GF-D8 (cell line): ENCODE data around the gene GPC6.

ENCODE experiments used
- DNase-seq: peaks from one replicate; lab custom pipeline; 2025; lab: John Stamatoyannopoulos, UW

The GPC6 gene

DNA sequence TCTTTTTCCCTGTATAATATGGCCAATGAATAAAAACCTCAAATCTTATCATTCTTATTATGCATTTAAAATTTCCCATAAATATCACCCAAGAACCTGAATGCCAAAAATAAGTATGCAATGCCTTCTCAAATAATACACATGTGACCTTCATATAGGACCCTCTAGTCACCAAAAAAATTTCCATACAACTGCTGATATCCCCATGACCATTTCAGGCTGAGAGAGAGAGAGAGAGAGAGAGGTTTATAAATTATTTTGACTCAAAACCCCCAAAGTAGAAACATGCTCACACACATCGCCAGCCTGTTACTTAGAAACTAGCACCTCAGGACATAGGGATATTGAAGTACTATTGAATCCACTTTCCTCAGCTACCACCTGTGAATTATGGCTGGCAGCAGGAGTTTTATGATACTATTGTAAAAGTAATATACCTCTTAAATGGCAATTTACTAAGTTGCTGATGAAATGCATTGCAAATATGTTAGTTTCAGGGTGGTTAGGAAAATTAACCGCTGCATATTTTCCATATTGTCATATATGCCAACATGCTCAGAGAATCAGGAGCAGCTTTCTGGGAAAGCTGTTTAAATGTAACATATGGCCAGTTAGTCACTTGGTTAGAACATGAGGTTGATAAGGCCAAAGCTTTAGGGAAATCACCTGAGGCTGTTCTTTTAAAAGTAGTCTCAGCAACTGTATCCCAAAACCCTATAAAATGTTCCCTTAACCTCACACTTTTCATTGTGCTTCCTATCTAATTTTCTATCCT, 1022.0 kb downstream of the GPC6 start:
- no peak for DNase-seq

- no peak for DNase-seq
These were observed 1022.9 kb downstream of the GPC6 start for GRCh38 chr13:94249512-94249911.

GRCh38 chr13:94251831-94252608, 1025.4 kb downstream of the GPC6 start:
- no peak for DNase-seq

DNA sequence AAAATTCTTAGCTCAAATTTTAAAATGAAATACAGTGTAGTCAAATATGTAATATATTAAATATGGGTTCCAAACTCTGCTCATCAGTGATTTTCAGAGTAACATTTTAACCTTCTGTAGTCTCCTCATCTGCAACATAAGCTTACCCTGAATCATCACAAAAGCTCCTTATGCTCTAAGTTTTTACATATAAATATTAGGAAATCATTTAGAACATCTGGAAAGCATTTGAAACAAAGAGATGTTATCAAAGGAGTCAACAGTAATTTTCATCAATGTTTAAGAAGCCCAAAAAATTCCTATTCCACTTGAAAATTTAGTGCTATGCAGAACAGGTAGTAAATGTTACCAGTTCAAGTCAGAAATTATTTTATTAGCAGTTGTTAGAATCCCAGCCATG, 1028.1 kb downstream of the GPC6 start:
- no peak for DNase-seq

DNA sequence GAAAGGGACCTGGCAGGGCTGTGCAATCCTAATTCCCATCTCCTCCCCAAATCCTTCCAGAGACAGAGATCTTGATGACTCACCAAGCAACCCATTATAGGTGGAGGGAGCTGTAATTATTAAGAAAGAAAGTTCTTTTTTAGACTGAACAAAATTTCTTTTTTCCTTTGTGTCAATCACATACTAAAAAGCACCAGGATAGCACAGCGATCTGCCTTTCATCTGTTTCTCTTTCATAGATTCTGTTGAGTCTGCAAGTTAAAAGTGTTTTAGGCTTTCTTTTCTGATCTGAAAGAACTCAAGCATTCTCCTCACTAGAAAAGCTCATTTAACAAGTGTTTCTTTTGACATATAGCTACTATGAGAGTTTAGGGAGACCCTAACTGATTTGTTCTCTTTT, 1030.1 kb downstream of the GPC6 start:
- no peak for DNase-seq

- no peak for DNase-seq
These were observed 1033.4 kb downstream of the GPC6 start for GRCh38 chr13:94259984-94260383.

- no peak for DNase-seq
These were observed 1034.6 kb downstream of the GPC6 start for GRCh38 chr13:94261163-94261562.

DNA sequence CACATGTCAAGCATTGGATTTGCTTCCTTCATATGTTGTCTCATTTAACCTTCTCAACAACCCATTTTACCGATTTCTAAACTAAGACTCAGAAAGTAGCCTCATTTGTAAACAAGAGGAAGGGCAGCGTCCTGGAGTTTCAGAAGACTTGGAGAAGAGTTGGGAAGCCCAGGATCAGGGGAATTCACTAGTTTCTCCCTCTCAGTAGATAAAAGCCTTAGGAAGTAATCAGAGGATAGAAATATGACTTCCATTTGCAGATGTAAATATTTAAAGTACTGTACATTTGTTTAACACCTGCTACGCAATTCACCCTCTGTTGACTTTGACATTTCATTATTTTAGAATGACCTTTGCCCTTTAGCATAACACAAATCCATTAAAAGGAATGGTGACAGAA, 1036.4 kb downstream of the GPC6 start:
- DNase-seq: no peak

DNA sequence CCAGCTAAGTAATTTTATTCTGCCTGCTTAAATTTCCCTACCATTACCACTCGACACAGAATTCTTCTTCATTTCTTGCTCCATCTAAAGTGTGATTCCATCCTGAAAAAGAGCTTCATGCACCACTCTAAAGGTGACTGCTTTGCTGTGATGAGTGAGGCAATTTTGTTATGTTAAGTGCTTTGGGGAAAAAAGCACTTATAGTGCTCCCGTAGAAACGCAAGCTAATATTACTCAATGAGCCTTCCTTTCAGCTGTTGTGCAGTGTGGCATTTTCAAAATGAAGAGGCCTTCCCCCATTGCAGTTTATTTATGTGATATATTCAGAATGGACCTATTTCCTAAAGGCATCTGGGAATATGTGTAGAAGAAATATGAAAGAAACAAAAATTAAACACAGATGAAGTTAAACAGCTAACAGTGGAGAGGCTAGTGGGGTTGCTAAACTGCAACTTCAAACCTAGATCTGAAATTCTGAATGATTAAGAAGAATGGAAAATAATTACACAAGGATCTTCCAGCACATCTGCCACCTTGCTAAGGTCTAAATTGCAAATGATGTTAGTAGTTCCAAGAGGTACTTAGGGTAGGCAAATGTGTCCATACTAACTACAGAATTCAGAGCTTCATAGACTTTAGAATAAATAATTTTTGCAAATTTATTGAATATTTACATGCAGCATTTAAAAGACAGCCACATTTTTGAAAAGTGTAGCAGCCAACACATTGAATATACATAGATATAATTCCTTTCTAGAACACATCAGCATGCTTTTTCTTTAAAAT, 1041.2 kb downstream of the GPC6 start:
- DNase-seq: no peak

GRCh38 chr13:94268661-94269060, 1042.1 kb downstream of the GPC6 start:
- no peak for DNase-seq

GRCh38 chr13:94269557-94269956, 1043.0 kb downstream of the GPC6 start:
- DNase-seq: no peak

- no peak for DNase-seq
These were observed 1043.9 kb downstream of the GPC6 start for GRCh38 chr13:94270556-94270955.

- DNase-seq: no peak
These were observed 1045.4 kb downstream of the GPC6 start for GRCh38 chr13:94272038-94272437.

GRCh38 chr13:94280349-94280748, 1053.7 kb downstream of the GPC6 start:
- DNase-seq: no peak

DNA sequence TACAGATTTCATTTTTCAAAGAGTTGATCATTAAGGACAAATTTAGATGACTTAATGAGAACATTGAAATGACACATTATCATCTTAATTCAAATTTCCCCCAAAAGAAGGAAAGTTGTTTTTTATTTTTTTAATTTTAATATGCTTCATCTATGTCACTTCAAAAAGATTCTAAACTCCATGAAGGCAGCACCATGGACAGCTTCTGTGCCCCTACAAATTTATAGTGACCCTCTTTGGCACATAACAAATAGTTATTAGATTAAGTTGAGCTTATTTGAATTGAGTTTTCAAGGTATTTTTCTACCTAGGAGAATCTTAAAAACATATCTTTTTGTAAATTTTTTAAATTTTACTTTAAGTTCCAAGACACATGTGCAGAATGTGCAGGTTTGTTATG, 1054.2 kb downstream of the GPC6 start:
- no peak for DNase-seq

DNA sequence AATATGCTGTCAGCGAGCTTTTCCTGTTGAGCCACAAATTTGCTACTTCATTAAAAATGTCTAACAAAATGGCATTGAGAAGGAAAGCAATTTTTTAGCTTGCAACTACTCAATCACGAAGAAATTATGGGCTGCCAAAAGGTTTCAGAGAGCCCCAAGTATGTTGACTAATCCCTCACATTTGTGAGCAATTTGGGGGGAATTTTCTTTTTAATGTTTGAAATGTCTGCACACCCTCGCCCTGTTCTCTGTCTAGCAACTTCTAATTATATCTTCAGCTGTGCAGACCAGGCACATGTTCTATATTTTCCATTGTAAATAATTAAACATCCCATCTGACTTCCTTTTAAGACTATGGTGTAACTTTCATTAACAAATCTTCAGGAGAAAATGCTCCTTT, 1060.0 kb downstream of the GPC6 start:
- DNase-seq: no peak

- DNase-seq: no peak
These were observed 1065.2 kb downstream of the GPC6 start for GRCh38 chr13:94291631-94292322.

GRCh38 chr13:94292323-94292640, 1065.7 kb downstream of the GPC6 start:
- DNase-seq: no peak

DNA sequence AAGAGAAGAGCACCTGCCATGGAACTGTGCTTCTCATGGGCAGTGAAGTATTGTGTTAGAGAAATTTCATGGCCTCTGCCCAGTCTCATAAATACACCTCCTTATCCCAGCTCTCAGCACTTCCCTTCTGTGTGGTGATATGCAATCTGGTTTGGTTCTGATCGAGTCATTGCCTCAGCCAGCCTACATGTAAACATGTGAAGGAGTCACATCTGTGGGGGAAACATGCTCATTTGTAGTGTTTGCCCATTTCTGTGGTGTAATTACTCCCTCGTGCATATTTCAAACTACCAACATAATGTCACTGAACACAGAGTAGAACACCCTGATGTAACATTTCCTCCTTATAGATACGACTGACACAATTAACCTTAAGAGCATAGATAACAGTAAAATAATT, 1069.9 kb downstream of the GPC6 start:
- DNase-seq: no peak

- no peak for DNase-seq
These were observed 1071.7 kb downstream of the GPC6 start for GRCh38 chr13:94298346-94298745.

DNA sequence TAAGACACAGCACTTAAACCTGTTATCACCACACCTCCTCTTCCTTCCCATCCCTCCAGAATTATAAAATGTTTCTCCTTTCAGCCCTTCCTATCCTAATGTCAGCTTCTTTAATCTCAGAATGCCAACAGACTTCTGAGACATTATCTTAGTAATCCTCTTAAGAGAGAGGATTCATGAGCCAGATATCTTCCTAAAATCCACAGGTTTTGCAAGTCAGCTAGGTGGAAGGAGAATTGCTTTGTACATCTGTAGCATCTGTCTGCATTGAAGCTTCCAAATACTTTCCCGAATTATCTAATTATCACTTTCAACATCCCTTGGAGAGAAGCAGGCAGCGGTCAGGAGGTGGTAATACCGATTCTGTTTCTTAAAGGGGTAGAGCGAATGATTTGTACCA, 1073.8 kb downstream of the GPC6 start:
- no peak for DNase-seq

DNA sequence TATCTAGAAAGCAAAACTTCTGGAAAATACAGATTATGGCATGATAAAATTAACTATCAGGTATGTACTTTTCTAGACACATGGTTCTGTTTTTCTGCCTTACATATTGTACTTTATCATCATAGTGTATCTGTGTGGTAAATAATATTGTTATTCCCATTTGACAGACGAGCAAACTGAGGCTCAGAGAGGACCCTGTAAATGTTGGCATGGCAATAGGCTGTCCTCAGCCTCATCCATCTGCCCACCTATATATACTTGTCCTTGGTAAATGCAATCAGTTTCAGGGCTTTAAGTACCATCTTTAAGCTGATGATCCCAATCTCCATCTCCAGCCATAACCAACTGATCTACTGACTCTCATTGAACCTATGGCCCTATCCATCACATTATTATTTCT, 1074.9 kb downstream of the GPC6 start:
- no peak for DNase-seq
